MCF 10A (cell line): Measurements from ENCODE around the gene KCNQ5. TPM values are rescaled to one million over a fixed set of nuclear protein-coding genes. Genes with fewer than 3 reads are reported as not detected.
A peak's percentile ranks its signal among the peaks of the same experiment; 100 is the strongest.

Experiments used
- BruUV-seq: library from RNA; stranded (reverse); fragments of 400-500 nt; replicated peaks from 2 replicates; lab custom pipeline; 2021; lab: Mats Ljungman, UMichigan
- CTCF ChIA-PET: fragments of 300-600 bp; sonication (Branson Sonifier 250); formaldehyde crosslinking; extraction: SDS; loops from one replicate; lab custom pipeline; 2021; ENCODE audit warnings: antibody characterized with exemption, inconsistent platforms; lab: Yijun Ruan, JAX
- POLR2A ChIA-PET: fragments of 300-600, 350-650 bp; sonication (Branson Sonifier 250); formaldehyde crosslinking; extraction: SDS; loops from one replicate; lab custom pipeline; 2020; ENCODE audit warnings: antibody characterized with exemption, inconsistent platforms; lab: Yijun Ruan, JAX
- DNase-seq: peaks from one replicate; pipeline ENCODE4 v3.0.0-alpha.2; 2018; ENCODE audit not compliant: unreplicated experiment
- H3K27ac Mint-ChIP-seq: one replicate; pipeline ENCODE4 v1.8.0; 2022; ENCODE audit warnings: mild to moderate bottlenecking, low read depth, mixed read lengths; ENCODE audit not compliant: unreplicated experiment
- H3K27me3 Mint-ChIP-seq: one replicate; pipeline ENCODE4 v1.8.0; 2022; ENCODE audit warnings: mixed read lengths; ENCODE audit not compliant: insufficient read depth, unreplicated experiment
- H3K36me3 Mint-ChIP-seq: one replicate; pipeline ENCODE4 v1.8.0; 2022; ENCODE audit warnings: mild to moderate bottlenecking, moderate library complexity, mixed read lengths; ENCODE audit not compliant: insufficient read depth, unreplicated experiment
- H3K4me1 Mint-ChIP-seq: one replicate; pipeline ENCODE4 v1.8.0; 2022; ENCODE audit warnings: mixed read lengths; ENCODE audit not compliant: insufficient read depth, unreplicated experiment
- H3K4me3 Mint-ChIP-seq: one replicate; pipeline ENCODE4 v1.8.0; 2022; ENCODE audit warnings: mild to moderate bottlenecking, moderate library complexity, mixed read lengths; ENCODE audit not compliant: unreplicated experiment
- H3K9me3 Mint-ChIP-seq: one replicate; pipeline ENCODE4 v1.8.0; 2022; ENCODE audit warnings: mixed read lengths; ENCODE audit not compliant: unreplicated experiment
- CTCF ChIP-seq: fragments of 200-600 bp; IDR thresholded peaks from one replicate; pipeline ENCODE4 v1.8.0; 2022; ENCODE audit warnings: antibody characterized with exemption, mild to moderate bottlenecking; ENCODE audit not compliant: unreplicated experiment
- intact Hi-C: fragments of 100-400 bp; cut with micrococcal nuclease; formaldehyde crosslinking; loops from 2 replicates; pipeline ENCODE4 v1.14.1; 2022
- total RNA-seq: library from RNA; stranded (reverse); gene quantifications from 2 replicates; pipeline ENCODE4 v1.2.3, GENCODE V29; 2022

The KCNQ5 gene
- total RNA-seq, 1 experiment from 2014 or later, result 10.3 TPM

- no peak for TF ChIP-seq CTCF
- Mint-ChIP-seq H3K27me3 (no peaks in the 10 kb centered on the region), H3K9me3 (no peaks in the 10 kb centered on the region), H3K27ac (no peak overlapping the region), H3K36me3 (no peaks in the 10 kb centered on the region), H3K4me1 (peaks cover 14% of the 10 kb centered on the region), H3K4me3 (no peak overlapping the region)
- CTCF ChIA-PET, result interaction anchor here (0.8 kb wide), 1 partner anchor 13 kb away, joined by 3 read pairs; no protein-coding TSS in a partner anchor
- intact Hi-C loops, result no loop called here
- no peak for DNase-seq
- BruUV-seq, result no TSS peak
- POLR2A ChIA-PET, result no interaction called here
Measured at GRCh38 chr6:73028124-73028766, 406.4 kb downstream of the KCNQ5 start.

GRCh38 chr6:73028893-73029450, 407.1 kb downstream of the KCNQ5 start:
- CTCF ChIA-PET, result interaction anchor here (0.6 to 0.8 kb wide), 2 partner anchors 13 to 622 kb away, joined by 3 to 4 read pairs; no protein-coding TSS in a partner anchor
- H3K27ac Mint-ChIP-seq, result no peak overlapping the region
- H3K36me3 Mint-ChIP-seq, result no peaks in the 10 kb centered on the region
- no TSS peak for BruUV-seq
- H3K4me3 Mint-ChIP-seq, result no peak overlapping the region
- DNase-seq, result no peak
- peaks cover 14% of the 10 kb centered on the region for H3K4me1 Mint-ChIP-seq
- no peak for TF ChIP-seq CTCF
- intact Hi-C loops, result no loop called here
- POLR2A ChIA-PET, result interaction anchor here (0.7 kb wide), 2 partner anchors 193 to 666 kb away, joined by 3 to 4 read pairs; no protein-coding TSS in a partner anchor
- no peaks in the 10 kb centered on the region for H3K9me3 Mint-ChIP-seq
- no peaks in the 10 kb centered on the region for H3K27me3 Mint-ChIP-seq

- Mint-ChIP-seq H3K27ac (peak overlapping the region; percentile 47), H3K36me3 (no peaks in the 10 kb centered on the region)
- no TSS peak for BruUV-seq
Measured at GRCh38 chr6:73030257-73030656, 408.4 kb downstream of the KCNQ5 start.

More at GRCh38 chr6:73030257-73030656, 408.4 kb downstream of the KCNQ5 start:
- POLR2A ChIA-PET, result interaction anchor here (1.2 kb wide), 1 partner anchor 17 kb away, joined by 3 read pairs; no protein-coding TSS in a partner anchor
- Mint-ChIP-seq H3K4me1 (peaks cover 14% of the 10 kb centered on the region), H3K9me3 (no peaks in the 10 kb centered on the region), H3K4me3 (no peak overlapping the region), H3K27me3 (no peaks in the 10 kb centered on the region)
- CTCF ChIA-PET, result interaction anchor here (0.5 to 0.6 kb wide), 2 partner anchors 202 to 664 kb away, joined by 3 to 4 read pairs; no protein-coding TSS in a partner anchor
- intact Hi-C loops, result no loop called here
- no peak for TF ChIP-seq CTCF
- no peak for DNase-seq
